Testis (tissue), 3 donors: Measurements from ENCODE around the gene NBAS. TPM values are rescaled to one million over a fixed set of nuclear protein-coding genes. Genes with fewer than 3 reads are reported as not detected.
A peak's percentile ranks its signal among the peaks of the same experiment; 100 is the strongest.

Source experiments
- DNase-seq: peaks from one replicate; pipeline ENCODE4 v3.0.0-alpha.2; 2019
- H3K27ac ChIP-seq, 2 donors: fragments of 200-600 bp; sonication (generic); one replicate each; pipeline ENCODE4 v1.5.1; 2019
- H3K27me3 ChIP-seq: fragments of 200-600 bp; sonication (generic); one replicate; pipeline ENCODE4 v1.5.1; 2019
- H3K36me3 ChIP-seq: fragments of 200-600 bp; sonication (generic); one replicate; pipeline ENCODE4 v1.5.1; 2017; ENCODE audit warnings: low read depth; ENCODE audit errors: missing control alignments
- H3K4me1 ChIP-seq: fragments of 200-600 bp; sonication (generic); one replicate; pipeline ENCODE4 v1.5.1; 2019
- H3K4me3 ChIP-seq, 2 donors: fragments of 200-600 bp; sonication (generic); one replicate each; pipeline ENCODE4 v1.5.1; 2017 to 2019
- H3K9me3 ChIP-seq: fragments of 200-600 bp; sonication (generic); one replicate; pipeline ENCODE4 v1.5.1; 2017
- CTCF ChIP-seq, 3 experiments: fragments of 450-650 bp in 2 of 3; fragments of 200-600 bp in 1 of 3; sonication (generic) in 1 of 3; IDR thresholded peaks; one replicate each; pipeline ENCODE4 v1.5.1; 2016 to 2019; ENCODE audit warnings: antibody characterized with exemption in 3 of 3, mild to moderate bottlenecking in 2 of 3, moderate library complexity in 1 of 3
- POLR2A ChIP-seq: fragments of 450-650 bp; IDR thresholded peaks from one replicate; pipeline ENCODE4 v1.6.1; 2017; ENCODE audit warnings: antibody characterized with exemption, mild to moderate bottlenecking, moderate library complexity
- WGBS, 2 donors: methylation state at CpG; one replicate each; pipeline ENCODE4 v1.1.5; 2018; 5-methylcytosine and 5-hydroxymethylcytosine counted together
- intact Hi-C: fragments of 100-400 bp; cut with DNase I; formaldehyde crosslinking; loops from one replicate; pipeline ENCODE4 v1.15.1; 2023; ENCODE audit warnings: low total_unique reads
- polyA plus RNA-seq: library from polyadenylated mRNA; stranded (reverse); fragments of 350-450 nt; fragmentation: Illumina TruSeq; extraction: RNeasy Lipid Tissue Mini Kit (QIAGEN cat#74804); gene quantifications from one replicate; pipeline ENCODE4 v1.2.3, GENCODE V29; 2014; ENCODE audit warnings: low read depth, low replicate concordance; ENCODE audit not compliant: insufficient read depth
- total RNA-seq, 2 donors: library from RNA; depleted of rRNA; stranded (reverse); fragments of >200 nt; gene quantifications; one replicate each; pipeline ENCODE4 v1.2.3, GENCODE V29; 2016

The NBAS gene
- total and polyA plus RNA-seq, 3 donors from 2014 or later: 75.8 to 84.2 (median 79.7) TPM

DNA sequence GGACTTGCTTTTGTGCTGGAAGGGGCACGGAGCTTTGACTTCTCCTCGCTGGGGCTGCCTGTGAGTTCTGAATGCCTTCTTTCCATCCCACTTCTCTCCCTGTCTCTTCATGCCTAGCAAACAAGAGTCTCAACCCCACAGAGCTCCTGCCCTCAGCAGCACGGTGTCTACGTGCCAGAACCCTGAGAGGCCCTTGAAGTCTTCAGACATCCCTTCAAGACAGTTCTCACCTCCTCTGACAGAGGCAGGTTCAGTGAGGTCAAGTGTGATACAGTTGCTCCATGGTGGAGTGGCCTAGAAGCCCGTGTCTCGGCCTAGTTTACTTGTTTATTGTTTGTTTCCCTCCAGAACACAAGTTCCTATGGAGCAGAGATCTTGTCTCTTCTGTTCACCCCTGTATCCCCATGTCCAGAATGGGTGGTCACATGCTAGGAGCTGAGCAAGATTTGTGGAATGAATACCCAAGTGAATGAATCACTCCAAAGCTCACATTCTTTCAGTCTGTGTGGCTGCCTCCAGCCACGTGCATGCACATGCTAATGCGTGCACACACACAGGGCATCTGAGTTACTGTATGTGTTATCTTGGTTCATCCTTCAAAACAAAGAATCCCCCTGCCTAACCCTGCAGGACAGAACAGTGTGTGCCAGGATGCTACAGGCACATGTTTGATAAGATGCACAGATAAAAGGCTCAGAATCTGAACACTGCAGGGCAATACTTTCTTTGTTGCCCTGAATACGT is 391.6 kb downstream of the NBAS start:
- no peaks in the 10 kb centered on the region for H3K9me3 ChIP-seq
- H3K4me3 ChIP-seq: no peak overlapping the region
- H3K27ac ChIP-seq: peak overlapping the region; percentile 76 to 81
- intact Hi-C loops: no loop called here
- peaks cover 18% of the 10 kb centered on the region for H3K4me1 ChIP-seq
- DNase-seq: peak; percentile 65
- H3K27me3 ChIP-seq: no peaks in the 10 kb centered on the region
- H3K36me3 ChIP-seq: no peaks in the 10 kb centered on the region
- no peak for TF ChIP-seq POLR2A
- TF ChIP-seq CTCF (IDR thresholded peaks at IDR 0.05): no peak
- WGBS, 2 donors: 59 to 63% methylated on average over 9 of the region's 9 CpGs

- Histone ChIP-seq H3K4me1 (peaks cover 18% of the 10 kb centered on the region), H3K4me3 (no peak overlapping the region), H3K27ac (peak overlapping the region; percentile 40 to 67), H3K9me3 (no peaks in the 10 kb centered on the region), H3K27me3 (no peaks in the 10 kb centered on the region), H3K36me3 (no peaks in the 10 kb centered on the region)
- DNase-seq: no peak
- WGBS, 2 donors: 68 to 77% methylated on average over 6 of the region's 6 CpGs
- TF ChIP-seq CTCF (IDR thresholded peaks at IDR 0.05) (no peak), POLR2A (no peak)
- intact Hi-C loops: no loop called here
Observed at GRCh38 chr2:15168116-15168515, 393.0 kb downstream of the NBAS start.

GRCh38 chr2:15166878-15167277 is 394.3 kb downstream of the NBAS start:
- no peak overlapping the region for H3K4me3 ChIP-seq
- H3K36me3 ChIP-seq: no peaks in the 10 kb centered on the region
- H3K4me1 ChIP-seq: peaks cover 21% of the 10 kb centered on the region
- intact Hi-C loops: no loop called here
- H3K27ac ChIP-seq: no peak overlapping the region
- H3K9me3 ChIP-seq: no peaks in the 10 kb centered on the region
- no peak for TF ChIP-seq POLR2A
- TF ChIP-seq CTCF (IDR thresholded peaks at IDR 0.05): no peak
- DNase-seq: no peak
- H3K27me3 ChIP-seq: no peaks in the 10 kb centered on the region
- 85 to 91% methylated on average over 9 to 12 of the region's 12 CpGs for WGBS, 2 donors

GRCh38 chr2:15163326-15163725 is 397.8 kb downstream of the NBAS start:
- no peak for TF ChIP-seq POLR2A
- no peak for TF ChIP-seq CTCF (IDR thresholded peaks at IDR 0.05)
- no peak for DNase-seq
- H3K27me3 ChIP-seq: no peaks in the 10 kb centered on the region
- H3K27ac ChIP-seq: peak overlapping the region in 1 of 2 donors; percentile 10
- intact Hi-C loops: no loop called here
- no peak overlapping the region for H3K4me3 ChIP-seq
- H3K9me3 ChIP-seq: no peaks in the 10 kb centered on the region
- WGBS, 2 donors: 72 to 92% methylated on average over 2 of the region's 2 CpGs
- H3K4me1 ChIP-seq: peaks cover 3% of the 10 kb centered on the region
- no peaks in the 10 kb centered on the region for H3K36me3 ChIP-seq

- peaks cover 3% of the 10 kb centered on the region for H3K4me1 ChIP-seq
- no peak for DNase-seq
- no peaks in the 10 kb centered on the region for H3K36me3 ChIP-seq
- TF ChIP-seq POLR2A (no peak), CTCF (IDR thresholded peaks at IDR 0.05) (no peak)
- no peak overlapping the region for H3K4me3 ChIP-seq
- no peaks in the 10 kb centered on the region for H3K27me3 ChIP-seq
- WGBS, 2 donors: 63 to 84% methylated on average over 3 of the region's 3 CpGs
- intact Hi-C loops: no loop called here
- H3K9me3 ChIP-seq: no peaks in the 10 kb centered on the region
- peak overlapping the region in 1 of 2 donors; percentile 10 for H3K27ac ChIP-seq
Observed at GRCh38 chr2:15162620-15163019, 398.5 kb downstream of the NBAS start.
